GM12878 (cell line): ENCODE results near the gene SERPING1. TPM values are rescaled to one million over a fixed set of nuclear protein-coding genes. Genes with fewer than 3 reads are reported as not detected.

Source experiments
- BACH1 ChIP-seq: fragments of 450-650 bp; IDR thresholded peaks from 2 replicates; pipeline ENCODE4 v1.6.1; 2017; ENCODE audit warnings: mild to moderate bottlenecking, borderline replicate concordance
- CTCF ChIP-seq, 3 experiments: IDR thresholded peaks in 2 of 3; conservative IDR thresholded peaks in 1 of 3; 2 replicates each; pipeline ENCODE4 v1.5.1; 2011; ENCODE audit warnings: low read depth in 3 of 3, low read length in 3 of 3, mild to moderate bottlenecking in 3 of 3, control low read depth in 2 of 3, moderate library complexity in 2 of 3, inconsistent platforms in 1 of 3, mixed read lengths in 1 of 3; ENCODE audit not compliant: control insufficient read depth in 2 of 3, insufficient read depth in 1 of 3; ENCODE audit errors: extremely low read depth in 1 of 3
- DPF2 ChIP-seq: fragments of 450-650 bp; IDR thresholded peaks from 2 replicates; pipeline ENCODE4 v1.6.1; 2017; ENCODE audit warnings: mild to moderate bottlenecking
- EED ChIP-seq: sonication (generic); IDR thresholded peaks from 2 replicates; pipeline ENCODE4 v1.6.1; 2016; ENCODE audit warnings: antibody characterized with exemption, low read depth
- FOS ChIP-seq: IDR thresholded peaks from 3 replicates; pipeline ENCODE4 v1.6.1; 2011; ENCODE audit warnings: borderline replicate concordance; ENCODE audit not compliant: insufficient read length; ENCODE audit errors: extremely low read depth
- GATAD2B ChIP-seq: fragments of 450-650 bp; conservative IDR thresholded peaks from 2 replicates; pipeline ENCODE4 v1.6.1; 2017; ENCODE audit warnings: low read depth, mild to moderate bottlenecking, moderate library complexity
- HDAC2 ChIP-seq: fragments of 200-600 bp; sonication (generic); IDR thresholded peaks from 2 replicates; pipeline ENCODE4 v1.6.1; 2017
- HDAC6 ChIP-seq: fragments of 200-600 bp; sonication (generic); IDR thresholded peaks from one replicate; pipeline ENCODE4 v1.8.0; 2017; ENCODE audit warnings: antibody characterized with exemption; ENCODE audit not compliant: unreplicated experiment
- IKZF2 ChIP-seq, 2 experiments: fragments of 450-650 bp; IDR thresholded peaks; 2 replicates each; pipeline ENCODE4 v1.6.1; 2017; ENCODE audit warnings: mild to moderate bottlenecking in 2 of 2, moderate library complexity in 2 of 2
- POLR2AphosphoS2 ChIP-seq: IDR thresholded peaks from 2 replicates; pipeline ENCODE4 v1.6.1; 2011; ENCODE audit warnings: low read depth, mild to moderate bottlenecking, low read length, improper control_type of control experiment, moderate library complexity
- SMAD5 ChIP-seq: IDR thresholded peaks from 2 replicates; pipeline ENCODE4 v1.6.1; 2016; ENCODE audit warnings: antibody characterized with exemption, low read depth
- SPI1 ChIP-seq: IDR thresholded peaks from 2 replicates; pipeline ENCODE4 v1.6.1; 2011; ENCODE audit warnings: low read depth, mild to moderate bottlenecking, low read length, moderate library complexity, borderline replicate concordance; ENCODE audit not compliant: insufficient read depth
- TCF12 ChIP-seq: IDR thresholded peaks from 2 replicates; pipeline ENCODE4 v1.6.1; 2011; ENCODE audit warnings: low read depth, mild to moderate bottlenecking, low read length
- YY1 ChIP-seq: IDR thresholded peaks from 2 replicates; pipeline ENCODE4 v1.6.1; 2011; ENCODE audit warnings: low read depth, mild to moderate bottlenecking, low read length
- polyA plus RNA-seq, 11 experiments: library from polyadenylated mRNA; depleted of rRNA in 4 of 11; unstranded in 6 of 11; stranded (reverse) in 5 of 11; fragments of >200 nt; fragmentation: Nextera tagmentation in 4 of 11; fragmentation: Illumina TruSeq in 1 of 11; extraction: Ambion mirVana in 4 of 11; extraction: Trizol in 1 of 11; gene quantifications; 1 replicate in 1 of 11; 2 replicates in 10 of 11; pipeline versions ENCODE4 v1.2.1 to v1.2.3, GENCODE V29; 2011 to 2016; ENCODE audit warnings: inconsistent platforms in 2 of 11, missing spikeins in 2 of 11, low read depth in 1 of 11
- total RNA-seq, 4 experiments: library from RNA; depleted of rRNA in 3 of 4; stranded (reverse); fragments of >200 nt in 3 of 4; fragmentation: Illumina TruSeq in 1 of 4; extraction: Trizol in 1 of 4; gene quantifications; 2 replicates each; pipeline versions ENCODE4 v1.2.1 to v1.2.3, GENCODE V29; 2013 to 2021
- TF ChIP-seq, protein P1 (sequence below): fragments of 450-650 bp; IDR thresholded peaks from 2 replicates; pipeline ENCODE4 v1.6.1; 2017; ENCODE audit warnings: mild to moderate bottlenecking, moderate library complexity
- TF ChIP-seq, protein P2 (sequence below): fragments of 450-650 bp; IDR thresholded peaks from 2 replicates; pipeline ENCODE4 v1.6.1; 2017; ENCODE audit warnings: low read depth, mild to moderate bottlenecking, moderate library complexity
- TF ChIP-seq, protein P3 (sequence below): fragments of 450-650 bp; IDR thresholded peaks from 2 replicates; pipeline ENCODE4 v1.6.1; 2018; ENCODE audit warnings: borderline replicate concordance, mild to moderate bottlenecking; ENCODE audit not compliant: partially characterized antibody

The SERPING1 gene
- total and polyA plus RNA-seq, 10 of the 15 experiments (the other 5 are each of a cell fraction or from before 2014, with no cell fraction given) = 0.24 to 1.4 TPM; not detected in 8

DNA sequence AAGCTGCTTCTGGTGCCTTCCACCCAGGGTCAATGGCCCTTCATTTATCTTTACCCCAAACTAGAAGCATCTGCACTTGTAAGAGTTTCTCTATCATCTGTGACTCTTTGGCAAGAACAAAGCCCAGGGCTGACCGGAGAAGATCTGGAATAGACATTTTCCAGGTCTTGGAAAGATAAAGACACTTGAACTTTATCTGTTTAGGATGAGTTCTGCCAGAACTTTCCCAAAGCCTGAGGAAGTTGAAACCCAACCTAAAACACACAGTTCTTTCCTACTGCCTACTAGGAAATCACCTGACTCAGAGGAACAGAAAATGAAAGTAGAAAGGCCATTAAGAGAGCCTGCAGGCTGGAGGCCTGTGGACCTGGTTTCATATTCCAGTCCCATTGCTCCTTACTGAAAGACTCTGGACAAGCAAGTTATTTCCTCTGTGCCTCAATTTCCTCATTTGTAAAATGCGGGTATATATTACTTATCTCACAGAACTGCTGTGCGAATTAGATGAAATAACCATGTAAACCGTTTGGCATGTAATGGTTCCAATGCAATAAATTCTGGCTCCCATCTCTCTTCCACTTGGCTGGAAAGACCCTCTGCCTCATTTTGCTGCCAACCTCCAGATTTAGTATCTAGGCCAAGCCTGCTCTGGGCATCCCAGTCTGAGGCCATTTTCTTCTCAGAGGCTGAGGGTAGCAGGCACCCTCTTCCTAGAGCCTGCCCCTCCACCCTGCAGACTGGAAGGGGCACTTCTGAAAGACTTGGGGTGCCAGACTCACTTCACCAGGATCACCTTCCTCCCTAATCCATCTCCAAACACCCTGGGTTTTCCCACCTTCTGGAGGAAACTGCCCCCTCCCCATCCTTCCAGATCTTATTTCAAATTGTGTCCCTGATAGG is 31.2 kb upstream of the SERPING1 start (continued):
- TF ChIP-seq DPF2 (0 out of 2 replicates have a peak, but pooled peaks have one; percentile 27), FOS (no peak), IKZF2 (IDR thresholded peaks at IDR 0.05) (peak; percentile 51 to 52; a peak in 3 of 4 replicates), SMAD5 (peak; percentile 44; the same call in 1 of the 2 replicates), CTCF (IDR thresholded peaks at IDR 0.05 in 2 of 3, conservative IDR thresholded peaks at IDR 0.05 in 1 of 3; ENCODE audit: control insufficient read depth in 2 of 3, extremely low read depth in 1 of 3, insufficient read depth in 1 of 3, low read depth in 3 of 3, low read length in 3 of 3) (no peak), HDAC6 (peak; percentile 37), TCF12 (no peak), HDAC2 (no peak), EED (peak; percentile 60; the same call in 1 of the 2 replicates), BACH1 (no peak), SPI1 (peak; percentile 54; the same call in 1 of the 2 replicates), POLR2AphosphoS2 (0 out of 2 replicates have a peak, but pooled peaks have one; percentile 24), YY1 (peak; percentile 43; the same call in 1 of the 2 replicates), GATAD2B (0 out of 2 replicates have a peak, but pooled peaks have one; percentile 36)
- TF ChIP-seq, protein P1, sequence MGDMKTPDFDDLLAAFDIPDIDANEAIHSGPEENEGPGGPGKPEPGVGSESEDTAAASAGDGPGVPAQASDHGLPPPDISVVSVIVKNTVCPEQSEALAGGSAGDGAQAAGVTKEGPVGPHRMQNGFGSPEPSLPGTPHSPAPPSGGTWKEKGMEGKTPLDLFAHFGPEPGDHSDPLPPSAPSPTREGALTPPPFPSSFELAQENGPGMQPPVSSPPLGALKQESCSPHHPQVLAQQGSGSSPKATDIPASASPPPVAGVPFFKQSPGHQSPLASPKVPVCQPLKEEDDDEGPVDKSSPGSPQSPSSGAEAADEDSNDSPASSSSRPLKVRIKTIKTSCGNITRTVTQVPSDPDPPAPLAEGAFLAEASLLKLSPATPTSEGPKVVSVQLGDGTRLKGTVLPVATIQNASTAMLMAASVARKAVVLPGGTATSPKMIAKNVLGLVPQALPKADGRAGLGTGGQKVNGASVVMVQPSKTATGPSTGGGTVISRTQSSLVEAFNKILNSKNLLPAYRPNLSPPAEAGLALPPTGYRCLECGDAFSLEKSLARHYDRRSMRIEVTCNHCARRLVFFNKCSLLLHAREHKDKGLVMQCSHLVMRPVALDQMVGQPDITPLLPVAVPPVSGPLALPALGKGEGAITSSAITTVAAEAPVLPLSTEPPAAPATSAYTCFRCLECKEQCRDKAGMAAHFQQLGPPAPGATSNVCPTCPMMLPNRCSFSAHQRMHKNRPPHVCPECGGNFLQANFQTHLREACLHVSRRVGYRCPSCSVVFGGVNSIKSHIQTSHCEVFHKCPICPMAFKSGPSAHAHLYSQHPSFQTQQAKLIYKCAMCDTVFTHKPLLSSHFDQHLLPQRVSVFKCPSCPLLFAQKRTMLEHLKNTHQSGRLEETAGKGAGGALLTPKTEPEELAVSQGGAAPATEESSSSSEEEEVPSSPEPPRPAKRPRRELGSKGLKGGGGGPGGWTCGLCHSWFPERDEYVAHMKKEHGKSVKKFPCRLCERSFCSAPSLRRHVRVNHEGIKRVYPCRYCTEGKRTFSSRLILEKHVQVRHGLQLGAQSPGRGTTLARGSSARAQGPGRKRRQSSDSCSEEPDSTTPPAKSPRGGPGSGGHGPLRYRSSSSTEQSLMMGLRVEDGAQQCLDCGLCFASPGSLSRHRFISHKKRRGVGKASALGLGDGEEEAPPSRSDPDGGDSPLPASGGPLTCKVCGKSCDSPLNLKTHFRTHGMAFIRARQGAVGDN = peak; percentile 33; the same call in 1 of the 2 replicates
- TF ChIP-seq, protein P2, sequence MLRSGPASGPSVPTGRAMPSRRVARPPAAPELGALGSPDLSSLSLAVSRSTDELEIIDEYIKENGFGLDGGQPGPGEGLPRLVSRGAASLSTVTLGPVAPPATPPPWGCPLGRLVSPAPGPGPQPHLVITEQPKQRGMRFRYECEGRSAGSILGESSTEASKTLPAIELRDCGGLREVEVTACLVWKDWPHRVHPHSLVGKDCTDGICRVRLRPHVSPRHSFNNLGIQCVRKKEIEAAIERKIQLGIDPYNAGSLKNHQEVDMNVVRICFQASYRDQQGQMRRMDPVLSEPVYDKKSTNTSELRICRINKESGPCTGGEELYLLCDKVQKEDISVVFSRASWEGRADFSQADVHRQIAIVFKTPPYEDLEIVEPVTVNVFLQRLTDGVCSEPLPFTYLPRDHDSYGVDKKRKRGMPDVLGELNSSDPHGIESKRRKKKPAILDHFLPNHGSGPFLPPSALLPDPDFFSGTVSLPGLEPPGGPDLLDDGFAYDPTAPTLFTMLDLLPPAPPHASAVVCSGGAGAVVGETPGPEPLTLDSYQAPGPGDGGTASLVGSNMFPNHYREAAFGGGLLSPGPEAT = peak; percentile 62
- TF ChIP-seq, protein P3, sequence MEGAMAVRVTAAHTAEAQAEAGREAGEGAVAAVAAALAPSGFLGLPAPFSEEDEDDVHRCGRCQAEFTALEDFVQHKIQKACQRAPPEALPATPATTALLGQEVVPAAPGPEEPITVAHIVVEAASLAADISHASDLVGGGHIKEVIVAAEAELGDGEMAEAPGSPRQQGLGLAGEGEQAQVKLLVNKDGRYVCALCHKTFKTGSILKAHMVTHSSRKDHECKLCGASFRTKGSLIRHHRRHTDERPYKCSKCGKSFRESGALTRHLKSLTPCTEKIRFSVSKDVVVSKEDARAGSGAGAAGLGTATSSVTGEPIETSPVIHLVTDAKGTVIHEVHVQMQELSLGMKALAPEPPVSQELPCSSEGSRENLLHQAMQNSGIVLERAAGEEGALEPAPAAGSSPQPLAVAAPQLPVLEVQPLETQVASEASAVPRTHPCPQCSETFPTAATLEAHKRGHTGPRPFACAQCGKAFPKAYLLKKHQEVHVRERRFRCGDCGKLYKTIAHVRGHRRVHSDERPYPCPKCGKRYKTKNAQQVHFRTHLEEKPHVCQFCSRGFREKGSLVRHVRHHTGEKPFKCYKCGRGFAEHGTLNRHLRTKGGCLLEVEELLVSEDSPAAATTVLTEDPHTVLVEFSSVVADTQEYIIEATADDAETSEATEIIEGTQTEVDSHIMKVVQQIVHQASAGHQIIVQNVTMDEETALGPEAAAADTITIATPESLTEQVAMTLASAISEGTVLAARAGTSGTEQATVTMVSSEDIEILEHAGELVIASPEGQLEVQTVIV = no peak
